A549 (cell line): ENCODE results near the gene NR2E1.

Source experiments
- CEBPB ChIP-seq, 2 experiments: fragments of >200 bp in 1 of 2; sonication (Bioruptor Twin) in 1 of 2; formaldehyde crosslinking in 1 of 2; IDR thresholded peaks; 2 replicates each; pipeline ENCODE4 v1.6.1; 2012 to 2016
- CTCF ChIP-seq: fragments of >200 bp; sonication (Bioruptor Twin); formaldehyde crosslinking; IDR thresholded peaks from 3 replicates; pipeline ENCODE4 v1.5.1; 2016
- EP300 ChIP-seq, 2 experiments: fragments of >200 bp; sonication (Bioruptor Twin); formaldehyde crosslinking; IDR thresholded peaks; 2 replicates in 1 of 2; 3 replicates in 1 of 2; pipeline ENCODE4 v1.6.1; 2016 to 2017
- HOXA7 ChIP-seq: fragments of 250-450 bp; sonication (Bioruptor Pico); IDR thresholded peaks from 2 replicates; pipeline ENCODE4 v1.5.0; 2020; ENCODE audit warnings: mild to moderate bottlenecking, moderate library complexity
- RAD21 ChIP-seq, 2 experiments: fragments of >200 bp in 1 of 2; sonication (Bioruptor Twin) in 1 of 2; formaldehyde crosslinking in 1 of 2; IDR thresholded peaks in 1 of 2; conservative IDR thresholded peaks in 1 of 2; 2 replicates in 1 of 2; 3 replicates in 1 of 2; pipeline ENCODE4 v1.6.1; 2012 to 2018; ENCODE audit warnings: inconsistent platforms in 1 of 2
- RFX5 ChIP-seq: fragments of 450-650 bp; IDR thresholded peaks from 2 replicates; pipeline ENCODE4 v1.7.1; 2014; ENCODE audit warnings: antibody characterized with exemption, mild to moderate bottlenecking, moderate library complexity
- TF ChIP-seq, protein P1 (sequence below): IDR thresholded peaks from 2 replicates; pipeline ENCODE4 v1.6.1; 2012

DNA sequence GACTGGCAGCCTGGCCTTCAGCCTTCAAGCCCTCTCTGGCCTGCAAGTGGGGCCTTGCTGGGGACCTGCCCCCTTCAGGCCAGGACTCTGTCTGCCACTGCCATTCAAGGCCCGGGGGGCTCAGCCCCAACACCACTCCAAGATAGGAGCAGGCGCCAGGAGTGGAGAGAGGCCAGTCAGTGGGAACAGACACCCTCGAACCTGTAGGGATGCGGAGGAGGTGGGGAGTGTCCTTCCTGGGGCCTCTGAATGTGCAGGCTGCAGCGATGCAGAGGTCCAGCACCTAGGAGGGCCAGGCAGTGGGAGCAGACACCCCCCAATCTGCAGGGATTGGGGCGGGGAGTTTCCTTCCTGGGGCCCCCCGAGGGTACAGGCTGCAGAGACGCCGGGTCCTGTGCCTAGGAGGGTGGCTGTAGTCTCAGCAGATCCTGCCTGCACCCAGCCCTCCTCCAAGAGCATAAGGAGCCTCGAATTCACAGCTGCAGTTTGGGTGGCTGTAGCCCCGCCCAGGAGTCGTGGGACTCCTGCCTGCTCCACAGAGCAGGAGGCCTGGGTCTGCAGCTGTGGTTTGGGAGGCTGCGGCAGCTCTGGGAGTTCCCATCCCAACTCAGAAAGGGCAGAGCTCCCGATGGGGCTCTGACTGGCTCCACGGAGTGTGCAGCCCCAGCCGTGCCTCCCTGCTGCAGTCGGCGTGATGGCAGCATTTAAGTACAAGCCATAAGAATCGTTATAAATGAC, 33.1 kb downstream of the NR2E1 start:
- TF ChIP-seq EP300 (IDR thresholded peaks at IDR 0.05) = no peak
- no peak for TF ChIP-seq CTCF
- no peak for TF ChIP-seq RAD21 (conservative IDR thresholded peaks at IDR 0.05 in 1 of 2, IDR thresholded peaks at IDR 0.05 in 1 of 2)
- TF ChIP-seq, protein P1, sequence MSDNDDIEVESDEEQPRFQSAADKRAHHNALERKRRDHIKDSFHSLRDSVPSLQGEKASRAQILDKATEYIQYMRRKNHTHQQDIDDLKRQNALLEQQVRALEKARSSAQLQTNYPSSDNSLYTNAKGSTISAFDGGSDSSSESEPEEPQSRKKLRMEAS = no peak
- no peak for TF ChIP-seq CEBPB (IDR thresholded peaks at IDR 0.05)
- TF ChIP-seq RFX5 = no peak
- TF ChIP-seq HOXA7 (CRISPR knock-in tag) = no peak
